Fibroblast of villous mesenchyme (primary cell): Measurements from ENCODE around the gene HRH1. TPM values are rescaled to one million over a fixed set of nuclear protein-coding genes. Genes with fewer than 3 reads are reported as not detected.
"Not testable (repeated sequence)": the region's sequence is repeated elsewhere in the genome, so short reads cannot be mapped to it uniquely, and the experiment has no call there.

ENCODE experiments used
- DNase-seq: peaks from one replicate; pipeline ENCODE4 v3.0.0-alpha.2; 2010; ENCODE audit warnings: low read depth
- H3K4me3 ChIP-seq: 2 replicates; pipeline ENCODE4 v1.5.1; 2011; ENCODE audit warnings: low read depth, mild to moderate bottlenecking, low read length
- CTCF ChIP-seq: IDR thresholded peaks from 2 replicates; pipeline ENCODE4 v1.5.1; 2012; ENCODE audit warnings: low read depth, mild to moderate bottlenecking, low read length; ENCODE audit not compliant: insufficient read depth
- total RNA-seq: library from RNA; depleted of rRNA; stranded (reverse); fragments of >200 nt; gene quantifications from 2 replicates; pipeline ENCODE4 v1.2.3, GENCODE V29; 2012

The HRH1 gene
- total RNA-seq, 1 donor = 26.8 TPM

GRCh38 chr3:11212299-11212608, 58.0 kb downstream of the HRH1 start:
- H3K4me3 ChIP-seq = no peak overlapping the region
- TF ChIP-seq CTCF = no peak
- DNase-seq = peak; percentile 60

- no peak for DNase-seq
- TF ChIP-seq CTCF = no peak
- H3K4me3 ChIP-seq = no peak overlapping the region
Observed at GRCh38 chr3:11212784-11213183, 58.5 kb downstream of the HRH1 start.

GRCh38 chr3:11213810-11214450, 59.6 kb downstream of the HRH1 start:
- no peak overlapping the region for H3K4me3 ChIP-seq
- peak; percentile 49 for DNase-seq
- no peak for TF ChIP-seq CTCF

- H3K4me3 ChIP-seq = no peak overlapping the region
- no peak for TF ChIP-seq CTCF
- DNase-seq = no peak
Observed at GRCh38 chr3:11214451-11214978, 60.2 kb downstream of the HRH1 start.

GRCh38 chr3:11217370-11217769, 63.1 kb downstream of the HRH1 start:
- DNase-seq, H3K4me3 ChIP-seq: not testable (repeated sequence)

- no peak overlapping the region for H3K4me3 ChIP-seq
- no peak for DNase-seq
- no peak for TF ChIP-seq CTCF
Observed at GRCh38 chr3:11220230-11220629, 65.9 kb downstream of the HRH1 start.

GRCh38 chr3:11221818-11222415, 67.6 kb downstream of the HRH1 start:
- no peak for DNase-seq
- TF ChIP-seq CTCF = peak; percentile 30
- no peak overlapping the region for H3K4me3 ChIP-seq
